Psoas muscle (tissue), 8 donors: ENCODE data around the gene ANXA4. TPM values are rescaled to one million over a fixed set of nuclear protein-coding genes. Genes with fewer than 3 reads are reported as not detected.
A peak's percentile ranks its signal among the peaks of the same experiment; 100 is the strongest.
"Not testable (repeated sequence)": the region's sequence is repeated elsewhere in the genome, so short reads cannot be mapped to it uniquely, and the experiment has no call there.

Experiments used
- ATAC-seq, 4 donors: fragments of 200-7000 bp; cut with Tn5 transposase; one replicate each; pipeline ENCODE4 v1.9.1; 2020; ENCODE audit warnings: moderate library complexity in 3 of 4, mild to moderate bottlenecking in 2 of 4
- DNase-seq, 2 donors: peaks; one replicate each; pipeline ENCODE4 v3.0.0-alpha.2; 2020
- H3K27ac ChIP-seq: fragments of 200-600 bp; one replicate; pipeline ENCODE4 v1.8.0; 2022
- H3K27me3 ChIP-seq, 3 donors: fragments of 200-600 bp in 1 of 3; one replicate each; pipeline versions ENCODE4 v1.6.1 to v1.8.0; 2013 to 2022; ENCODE audit warnings: low read length in 2 of 3, mild to moderate bottlenecking in 2 of 3, moderate library complexity in 1 of 3; ENCODE audit not compliant: insufficient read depth in 3 of 3
- H3K36me3 ChIP-seq, 2 donors: fragments of 200-600 bp in 1 of 2; one replicate each; pipeline versions ENCODE4 v1.6.1 to v1.8.0; 2013 to 2022; ENCODE audit warnings: low read depth in 1 of 2, mild to moderate bottlenecking in 1 of 2, moderate library complexity in 1 of 2; ENCODE audit not compliant: insufficient read depth in 1 of 2
- H3K4me1 ChIP-seq: fragments of 200-600 bp; one replicate; pipeline ENCODE4 v1.8.0; 2022
- H3K4me3 ChIP-seq: fragments of 200-600 bp; one replicate; pipeline ENCODE4 v1.8.0; 2022; ENCODE audit warnings: mild to moderate bottlenecking
- H3K9me3 ChIP-seq: fragments of 200-600 bp; one replicate; pipeline ENCODE4 v1.8.0; 2022
- WGBS, 3 donors: extraction: QIAGEN DNeasy Blood & Tissue Kit; methylation state at CpG; one replicate each; pipeline versions ENCODE4 v1.1.6 to v1.1.7; 2013; 5-methylcytosine and 5-hydroxymethylcytosine counted together
- intact Hi-C, 2 donors: fragments of 100-400 bp; cut with DNase I; formaldehyde crosslinking; loops; one replicate each; pipeline versions ENCODE4 v1.11.0 to v1.14.2; 2022
- polyA plus RNA-seq, 3 donors: library from polyadenylated mRNA; stranded (reverse); fragments of 200-250 nt; gene quantifications; one replicate each; pipeline ENCODE4 v1.2.3, GENCODE V29; 2013
- total RNA-seq, 4 donors: library from RNA; stranded (reverse); fragmentation: NEBNext Ultra II Directional in 2 of 4; extraction: Animal tissue kit (Norgen Biotek cat#: 25700) in 2 of 4; gene quantifications; one replicate each; pipeline versions ENCODE4 v1.2.1 to v1.2.4, GENCODE V29; 2021 to 2023
- TF ChIP-seq, protein P1 (sequence below): fragments of 200-600 bp; IDR thresholded peaks from one replicate; pipeline ENCODE4 v1.8.0; 2022; ENCODE audit warnings: antibody characterized with exemption
- donor health status: healthy with polysubstance abuse.
- donor health status: DM: no; HTN: no; CAD: no; lungs with moderate emphysema.
- donor health status: Bipolar disorder and iron deficiency.
- donor health status: healthy.
- donor health status: DM: yes; HTN: yes; CAD: no.
- donor health status: DM: no; HTN: no; CAD: no.
- donor health status: DM: no; HTN: no; CAD: no.
- donor health status: DM: yes; HTN: yes; CAD: no.

ANXA4 gene
- total and polyA plus RNA-seq, 7 donors = 13.2 to 29.0 (median 19.4) TPM

DNA sequence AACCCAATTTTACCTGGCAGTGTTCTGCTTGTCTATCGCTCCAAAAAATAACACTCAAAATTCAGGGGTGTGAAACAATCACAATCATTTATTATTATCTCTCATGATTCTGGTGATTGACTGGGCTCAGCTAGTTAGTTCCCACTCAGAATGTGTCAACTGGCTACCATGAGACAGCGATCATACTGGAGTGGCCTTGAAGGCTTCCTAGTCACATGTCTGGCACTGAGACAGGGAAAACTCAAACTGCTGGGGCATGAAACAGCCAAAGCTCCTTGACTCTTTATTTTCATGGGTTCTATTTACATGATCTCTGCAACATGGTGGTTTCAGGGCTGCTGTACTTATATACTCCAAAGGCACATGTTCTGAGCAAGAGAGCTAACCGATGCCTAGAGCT, 6.2 kb upstream of the ANXA4 start:
- intact Hi-C loops = no loop called here
- H3K4me1 ChIP-seq = peaks cover 4% of the 10 kb centered on the region
- ATAC-seq = no peak
- H3K27ac ChIP-seq = no peak overlapping the region
- no peaks in the 10 kb centered on the region for H3K27me3 ChIP-seq
- 81 to 97% (median 86%) methylated on average over 3 of the region's 3 CpGs for WGBS, 3 donors
- H3K4me3 ChIP-seq = no peak overlapping the region
- DNase-seq = no peak
- TF ChIP-seq, protein P1, sequence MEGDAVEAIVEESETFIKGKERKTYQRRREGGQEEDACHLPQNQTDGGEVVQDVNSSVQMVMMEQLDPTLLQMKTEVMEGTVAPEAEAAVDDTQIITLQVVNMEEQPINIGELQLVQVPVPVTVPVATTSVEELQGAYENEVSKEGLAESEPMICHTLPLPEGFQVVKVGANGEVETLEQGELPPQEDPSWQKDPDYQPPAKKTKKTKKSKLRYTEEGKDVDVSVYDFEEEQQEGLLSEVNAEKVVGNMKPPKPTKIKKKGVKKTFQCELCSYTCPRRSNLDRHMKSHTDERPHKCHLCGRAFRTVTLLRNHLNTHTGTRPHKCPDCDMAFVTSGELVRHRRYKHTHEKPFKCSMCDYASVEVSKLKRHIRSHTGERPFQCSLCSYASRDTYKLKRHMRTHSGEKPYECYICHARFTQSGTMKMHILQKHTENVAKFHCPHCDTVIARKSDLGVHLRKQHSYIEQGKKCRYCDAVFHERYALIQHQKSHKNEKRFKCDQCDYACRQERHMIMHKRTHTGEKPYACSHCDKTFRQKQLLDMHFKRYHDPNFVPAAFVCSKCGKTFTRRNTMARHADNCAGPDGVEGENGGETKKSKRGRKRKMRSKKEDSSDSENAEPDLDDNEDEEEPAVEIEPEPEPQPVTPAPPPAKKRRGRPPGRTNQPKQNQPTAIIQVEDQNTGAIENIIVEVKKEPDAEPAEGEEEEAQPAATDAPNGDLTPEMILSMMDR = no peak
- H3K36me3 ChIP-seq = no peaks in the 10 kb centered on the region
- no peaks in the 10 kb centered on the region for H3K9me3 ChIP-seq

DNA sequence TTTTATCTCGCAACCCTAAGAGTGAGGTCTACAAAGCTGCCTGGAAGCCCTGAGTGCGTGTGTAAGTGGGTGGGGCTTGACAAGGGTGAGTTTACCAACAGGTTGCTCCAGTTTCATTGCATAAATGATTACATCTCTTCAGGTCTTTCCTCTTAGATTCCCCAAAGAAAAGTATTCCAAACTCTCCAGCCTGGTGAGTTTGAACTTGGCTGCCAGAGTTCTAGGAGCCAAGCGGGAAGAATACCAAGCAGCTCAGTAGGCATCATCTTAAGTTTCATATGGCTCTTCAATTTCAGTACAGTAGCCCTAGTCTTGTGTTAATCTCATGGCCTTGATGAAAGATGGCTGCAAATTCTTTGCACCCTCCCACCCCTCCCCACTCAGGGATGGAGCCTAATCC, 3.8 kb upstream of the ANXA4 start:
- H3K4me3 ChIP-seq, intact Hi-C loops, ATAC-seq, H3K36me3 ChIP-seq, H3K9me3 ChIP-seq, DNase-seq, H3K27me3 ChIP-seq, H3K27ac ChIP-seq: not testable (repeated sequence)
- 55 to 83% (median 78%) methylated on average over 2 to 3 of the region's 3 CpGs for WGBS, 3 donors
- H3K4me1 ChIP-seq = peaks cover 11% of the 10 kb centered on the region

DNA sequence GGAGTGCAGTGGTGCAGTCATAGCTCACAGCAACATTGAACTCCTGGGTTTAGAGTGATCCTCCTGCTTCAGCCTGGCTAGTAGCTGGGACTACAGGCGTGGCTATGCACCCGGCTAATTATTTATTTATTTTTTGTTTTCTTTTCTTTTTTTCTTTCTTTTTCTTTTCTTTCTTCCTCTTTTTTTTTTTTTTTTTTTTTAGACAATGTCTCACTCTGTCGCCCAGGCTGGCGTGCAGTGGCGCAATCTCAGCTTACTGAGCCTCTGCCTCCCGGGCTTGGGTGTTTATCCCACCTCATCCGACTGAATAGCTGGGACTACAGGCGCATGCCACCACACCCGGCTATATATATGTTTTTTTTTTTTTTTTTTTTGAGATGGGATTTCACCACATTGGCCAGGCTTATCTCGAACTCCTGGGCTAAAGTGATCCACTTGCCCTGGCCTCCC, 1.4 kb upstream of the ANXA4 start:
- no peak for DNase-seq
- peak overlapping the region; percentile 88 for H3K27ac ChIP-seq
- 62 to 84% (median 65%) methylated on average over 10 of the region's 10 CpGs for WGBS, 3 donors
- no peaks in the 10 kb centered on the region for H3K9me3 ChIP-seq
- peak in 1 of 4 donors; percentile 3 for ATAC-seq
- H3K27me3 ChIP-seq = no peaks in the 10 kb centered on the region
- H3K4me3 ChIP-seq = peak overlapping the region; percentile 72
- H3K36me3 ChIP-seq = no peaks in the 10 kb centered on the region
- peaks cover 11% of the 10 kb centered on the region for H3K4me1 ChIP-seq
- intact Hi-C loops = loop anchor here (5.0 kb wide), 2 partner anchors 37 to 72 kb away; no protein-coding TSS in a partner anchor
- TF ChIP-seq, protein P1 = no peak

DNA sequence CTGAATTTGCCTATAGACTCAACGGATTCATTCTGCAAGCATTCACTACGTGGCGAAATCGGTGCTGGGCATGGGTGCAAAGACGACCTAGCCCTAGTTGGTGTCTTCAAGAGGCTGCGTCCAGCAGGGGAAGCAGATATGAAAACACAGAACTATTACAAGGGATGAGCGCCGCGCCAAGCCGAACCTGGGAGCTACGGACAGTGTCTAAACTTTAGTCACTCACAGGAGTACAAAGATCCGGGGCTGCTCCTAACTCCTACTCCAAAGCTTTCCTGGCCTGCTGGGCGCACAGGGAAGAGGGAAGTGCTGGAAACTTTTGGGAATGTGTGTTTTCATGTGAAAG, 732 bp upstream of the ANXA4 start:
- 1 to 5% (median 3%) methylated on average over 13 of the region's 13 CpGs for WGBS, 3 donors
- ATAC-seq = peak; percentile 65 to 85 (median 75)
- no peaks in the 10 kb centered on the region for H3K27me3 ChIP-seq
- H3K4me1 ChIP-seq = peaks cover 11% of the 10 kb centered on the region
- H3K36me3 ChIP-seq = no peaks in the 10 kb centered on the region
- TF ChIP-seq, protein P1 = peak; percentile 16
- peak overlapping the region; percentile 72 for H3K4me3 ChIP-seq
- intact Hi-C loops = loop anchor here (5.0 kb wide), 2 partner anchors 36 to 71 kb away; no protein-coding TSS in a partner anchor
- peak; percentile 68 to 82 for DNase-seq
- H3K27ac ChIP-seq = peak overlapping the region; percentile 88
- H3K9me3 ChIP-seq = no peaks in the 10 kb centered on the region

DNA sequence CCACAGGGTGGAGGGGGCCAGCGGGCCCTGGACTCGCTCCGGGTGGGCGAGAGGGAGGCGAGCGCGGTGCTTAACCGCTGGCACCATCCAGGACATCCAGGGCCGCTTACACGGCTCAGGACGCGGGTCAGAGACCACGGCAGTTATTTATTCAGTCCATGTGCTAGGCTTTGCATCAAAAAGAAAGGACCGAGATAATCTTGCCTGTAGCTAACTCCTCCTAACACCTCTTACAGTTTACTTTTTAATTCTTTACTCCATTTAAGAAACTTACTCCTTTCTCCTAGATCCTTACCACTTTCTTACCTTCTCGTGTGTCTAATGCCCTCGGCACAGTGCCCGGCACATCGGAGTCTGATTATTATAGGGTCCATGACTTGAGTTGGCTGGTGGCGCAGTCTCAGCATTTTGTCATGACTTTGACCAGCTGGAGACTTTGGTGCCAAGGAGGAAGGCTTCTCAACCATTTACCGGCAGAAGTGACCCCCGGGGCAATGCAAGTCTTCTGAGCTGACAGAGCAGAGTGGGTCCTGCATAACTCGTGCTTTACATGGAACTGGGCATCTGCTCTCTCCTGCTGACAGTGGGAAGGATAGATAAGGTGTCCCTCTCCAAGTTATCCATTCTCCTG, 503 bp downstream of the ANXA4 start:
- WGBS, 3 donors = 8 to 16% (median 11%) methylated on average over 22 of the region's 22 CpGs
- no peaks in the 10 kb centered on the region for H3K36me3 ChIP-seq
- H3K27ac ChIP-seq = peak overlapping the region; percentile 88
- DNase-seq (peak in 1 of 2 donors; percentile 58), ATAC-seq (peak in 2 of 4 donors; percentile 50 to 55)
- H3K4me3 ChIP-seq = peak overlapping the region; percentile 72
- intact Hi-C loops = loop anchor here (5.0 kb wide), 2 partner anchors 35 to 70 kb away; no protein-coding TSS in a partner anchor
- TF ChIP-seq, protein P1 = no peak
- H3K4me1 ChIP-seq = peaks cover 11% of the 10 kb centered on the region
- no peaks in the 10 kb centered on the region for H3K9me3 ChIP-seq
- no peaks in the 10 kb centered on the region for H3K27me3 ChIP-seq
